ENCODE measurements around the gene ATXN1.
"Not testable (repeated sequence)": the region's sequence is repeated elsewhere in the genome, so short reads cannot be mapped to it uniquely, and the experiment has no call there.

ATXN1 gene

GRCh38 chr6:16285467-16286150 lies 475.7 kb downstream of the ATXN1 start:
- DNase-seq: no peak

DNA sequence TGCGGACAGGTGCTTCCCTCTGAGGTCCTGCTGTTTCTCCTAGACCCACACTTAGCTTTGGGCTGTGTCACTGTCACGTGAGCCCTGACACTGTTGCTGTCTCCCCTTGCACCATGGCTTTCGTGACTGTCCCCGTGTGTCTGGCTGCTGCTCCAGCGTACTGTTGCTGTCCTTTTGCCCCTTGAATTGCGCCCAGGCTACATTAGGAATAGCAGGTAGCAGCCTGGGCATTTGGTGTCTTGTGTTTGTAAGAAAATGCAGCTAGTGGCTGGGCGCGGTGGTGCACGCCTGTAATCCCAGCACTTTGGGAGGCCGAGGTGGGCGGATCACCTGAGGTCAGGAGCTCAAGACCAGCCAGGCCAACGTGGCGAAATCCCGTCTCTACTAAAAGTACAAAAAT lies 476.8 kb downstream of the ATXN1 start:
- DNase-seq: no peak

GRCh38 chr6:16282370-16282769 lies 478.9 kb downstream of the ATXN1 start:
- no peak for DNase-seq

DNA sequence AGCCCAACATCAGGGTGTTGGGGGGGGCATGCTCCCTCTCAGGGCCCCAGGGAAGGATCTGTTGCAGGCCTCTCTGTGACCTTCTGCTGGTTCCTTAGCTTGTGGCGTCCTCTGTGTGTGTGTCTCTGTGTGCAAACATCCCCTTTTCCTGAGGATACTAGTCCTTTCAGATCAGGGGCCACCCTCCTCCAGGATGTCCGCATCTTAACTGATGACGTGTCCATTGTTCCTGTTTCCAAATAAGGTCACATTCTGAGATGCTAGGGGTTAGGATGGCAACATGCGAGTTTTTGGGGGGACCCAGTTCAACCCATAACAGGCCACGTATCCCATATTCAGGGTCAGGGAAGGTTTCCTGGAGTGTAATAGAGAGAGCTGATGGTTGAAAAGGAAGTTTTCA lies 482.0 kb downstream of the ATXN1 start:
- DNase-seq: no peak

DNA sequence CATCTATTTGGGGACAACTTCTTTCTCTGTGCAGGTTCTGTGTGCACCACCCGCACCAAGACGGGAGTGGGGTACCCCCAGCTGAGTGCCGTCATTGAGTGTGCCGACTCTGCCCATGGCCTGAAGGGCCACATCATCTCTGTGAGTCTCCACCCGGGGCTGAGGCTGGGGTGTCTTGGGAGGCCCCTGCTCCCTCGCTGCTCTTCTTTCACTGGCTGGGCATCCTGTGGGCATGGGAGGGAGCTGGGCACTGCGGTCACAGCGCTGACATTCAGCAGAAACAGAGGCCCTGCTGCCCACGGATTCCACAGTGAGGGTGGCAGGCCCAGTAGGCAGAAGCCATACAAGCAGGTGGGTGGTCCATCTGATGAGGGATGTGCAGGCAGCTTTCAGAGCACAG lies 482.5 kb downstream of the ATXN1 start:
- no peak for DNase-seq

DNA sequence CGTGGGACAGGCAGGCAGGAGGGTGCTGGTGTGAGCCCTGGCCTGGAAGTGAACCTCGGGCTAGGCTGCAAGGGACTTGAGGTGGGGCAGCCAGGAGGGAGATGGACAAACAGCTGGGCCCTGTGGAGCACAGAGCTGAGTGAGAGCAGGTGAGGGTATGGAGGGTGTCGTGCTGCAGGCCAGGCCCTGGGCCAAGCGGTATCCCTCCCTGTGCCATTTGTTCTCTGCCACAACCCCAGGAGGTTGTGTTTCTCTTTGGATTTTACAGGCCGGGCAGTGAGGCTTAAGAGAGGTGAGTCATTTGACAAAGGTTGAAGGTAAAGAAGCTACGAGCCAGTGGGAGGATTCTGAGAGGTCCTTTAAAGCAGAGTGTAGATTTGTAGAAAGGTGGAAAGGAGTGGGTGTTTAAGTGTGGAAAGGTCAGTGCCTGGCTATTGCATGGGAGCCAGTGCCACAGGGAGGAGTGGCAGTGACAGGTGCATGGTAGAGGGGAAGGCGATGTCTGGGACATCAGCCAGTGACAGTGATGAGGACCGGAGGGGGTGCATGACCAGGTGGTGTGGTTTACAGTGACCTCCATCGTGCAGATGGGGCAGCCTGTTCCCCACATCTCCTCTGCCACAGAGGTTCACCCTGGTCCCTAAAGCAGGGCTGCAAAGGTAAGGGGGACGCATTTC lies 483.1 kb downstream of the ATXN1 start:
- DNase-seq: peak; percentile 75

DNA sequence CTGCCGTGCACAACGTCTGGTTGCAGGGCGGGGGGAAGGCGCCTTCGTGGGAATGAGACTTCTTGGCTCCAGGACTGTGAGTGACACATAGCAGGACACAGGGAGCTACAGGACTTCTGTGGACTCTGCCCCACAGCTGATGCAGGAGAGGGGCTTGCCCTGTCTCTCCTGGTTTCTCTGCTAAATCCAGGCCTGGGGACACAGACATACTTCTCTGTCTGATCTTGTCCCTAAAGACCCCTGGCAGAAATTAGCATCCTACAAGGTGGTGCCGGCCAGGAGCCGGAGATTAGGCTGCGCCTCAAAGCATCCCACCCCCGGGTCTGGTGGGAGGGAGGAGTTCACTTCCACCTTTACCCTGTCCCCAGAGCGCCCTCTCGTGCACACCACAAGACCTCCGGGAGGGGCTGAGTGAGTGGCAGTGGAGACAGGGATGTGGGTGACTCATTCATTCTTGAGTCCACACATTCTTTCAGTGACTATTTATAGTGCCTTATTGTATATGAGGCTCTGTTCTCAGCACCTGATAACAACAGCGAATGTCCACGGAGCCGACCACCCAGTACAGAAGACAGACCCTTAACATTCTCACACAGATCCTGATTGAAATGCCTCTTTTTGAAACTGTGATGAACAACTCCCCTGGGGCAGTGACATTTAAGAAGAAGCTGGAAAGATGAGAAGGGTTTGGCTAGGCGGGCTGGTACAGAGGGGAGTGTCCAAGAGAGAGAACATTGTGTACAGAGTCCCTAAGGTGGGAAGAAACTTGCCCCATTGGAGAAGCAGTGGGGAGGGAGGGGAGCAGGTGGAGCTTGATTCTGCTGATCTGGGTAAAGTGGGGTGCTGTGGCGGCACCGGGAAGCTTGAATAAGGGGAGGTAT lies 483.9 kb downstream of the ATXN1 start:
- DNase-seq: peak; percentile 99

DNA sequence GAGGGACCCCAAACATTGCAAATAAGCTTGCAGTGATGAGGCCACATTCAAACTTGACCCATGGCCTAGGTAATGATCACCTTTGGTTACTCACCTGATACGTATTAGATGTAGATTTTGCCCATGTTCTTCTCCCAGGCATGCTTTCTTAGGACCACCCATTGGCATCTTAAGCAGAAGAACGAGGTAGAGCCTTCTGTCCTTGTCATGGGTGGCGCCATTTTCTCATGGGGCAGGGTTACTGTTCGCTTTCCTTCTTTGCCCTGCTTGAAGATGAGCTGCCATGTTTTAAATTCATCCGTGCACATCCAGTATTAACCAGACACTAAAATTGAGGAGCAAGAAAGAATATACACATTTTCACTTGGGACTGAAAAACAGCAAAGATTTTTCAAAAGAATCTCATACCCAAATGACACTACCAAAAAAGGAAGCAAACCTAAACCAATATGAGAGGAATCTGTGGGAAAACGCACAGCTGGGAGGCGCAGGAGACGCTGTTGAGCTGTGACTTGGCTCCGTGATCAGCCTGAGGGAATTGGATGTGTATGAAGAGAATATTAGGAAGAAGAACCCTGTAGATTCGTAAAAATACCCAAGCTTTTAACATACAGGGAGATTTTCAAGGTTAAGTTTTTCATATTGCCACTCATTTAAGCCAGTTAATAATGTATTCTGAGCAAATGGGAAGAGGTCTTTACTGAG lies 486.2 kb downstream of the ATXN1 start:
- no peak for DNase-seq

- DNase-seq: peak; percentile 75
Observed at GRCh38 chr6:16274483-16274882, 486.8 kb downstream of the ATXN1 start.

DNA sequence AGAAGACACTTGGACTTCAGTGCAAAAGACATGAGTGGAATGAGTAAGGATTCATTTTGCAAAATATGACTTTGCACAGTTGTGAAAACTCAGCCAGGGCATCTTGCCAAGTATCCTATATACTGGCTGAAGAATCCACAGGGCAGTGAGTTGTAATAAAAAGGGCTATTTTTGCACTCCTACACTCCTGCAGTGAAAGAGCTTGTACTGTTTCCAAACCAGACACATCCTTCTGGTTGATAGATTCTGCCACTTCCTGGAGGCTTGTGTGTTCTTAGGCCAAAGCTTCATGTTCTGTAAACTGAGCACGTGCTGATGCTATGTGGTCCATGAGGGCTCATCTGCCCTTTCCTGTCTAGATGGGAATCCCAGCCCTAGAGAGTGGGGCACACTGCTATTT lies 488.0 kb downstream of the ATXN1 start:
- DNase-seq: no peak

- DNase-seq: no peak
Observed at GRCh38 chr6:16272201-16272600, 489.1 kb downstream of the ATXN1 start.

DNA sequence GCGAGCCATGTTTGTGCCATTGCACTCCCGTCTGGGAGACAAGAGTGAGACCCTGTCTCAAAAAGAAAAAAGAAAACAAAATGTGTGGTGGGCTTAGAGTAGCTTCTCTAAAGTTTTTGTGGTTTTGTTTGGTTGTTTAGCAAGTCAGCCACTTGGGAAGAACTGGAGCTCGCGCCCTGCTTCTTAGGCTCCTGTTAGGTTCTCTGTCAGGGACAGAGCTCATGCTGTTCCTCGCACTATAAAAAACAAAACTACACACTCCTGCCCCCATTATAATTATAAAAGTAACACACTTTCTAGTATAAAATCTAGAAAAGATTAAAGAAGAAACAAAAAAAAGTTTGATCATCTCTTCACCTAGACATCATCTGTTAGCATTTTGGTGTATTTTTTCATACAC lies 489.8 kb downstream of the ATXN1 start:
- no peak for DNase-seq

GRCh38 chr6:16270178-16270794 lies 491.0 kb downstream of the ATXN1 start:
- no peak for DNase-seq

GRCh38 chr6:16269442-16270070 lies 491.7 kb downstream of the ATXN1 start:
- DNase-seq: not testable (repeated sequence)

- no peak for DNase-seq
Observed at GRCh38 chr6:16267428-16268263, 493.6 kb downstream of the ATXN1 start.

DNA sequence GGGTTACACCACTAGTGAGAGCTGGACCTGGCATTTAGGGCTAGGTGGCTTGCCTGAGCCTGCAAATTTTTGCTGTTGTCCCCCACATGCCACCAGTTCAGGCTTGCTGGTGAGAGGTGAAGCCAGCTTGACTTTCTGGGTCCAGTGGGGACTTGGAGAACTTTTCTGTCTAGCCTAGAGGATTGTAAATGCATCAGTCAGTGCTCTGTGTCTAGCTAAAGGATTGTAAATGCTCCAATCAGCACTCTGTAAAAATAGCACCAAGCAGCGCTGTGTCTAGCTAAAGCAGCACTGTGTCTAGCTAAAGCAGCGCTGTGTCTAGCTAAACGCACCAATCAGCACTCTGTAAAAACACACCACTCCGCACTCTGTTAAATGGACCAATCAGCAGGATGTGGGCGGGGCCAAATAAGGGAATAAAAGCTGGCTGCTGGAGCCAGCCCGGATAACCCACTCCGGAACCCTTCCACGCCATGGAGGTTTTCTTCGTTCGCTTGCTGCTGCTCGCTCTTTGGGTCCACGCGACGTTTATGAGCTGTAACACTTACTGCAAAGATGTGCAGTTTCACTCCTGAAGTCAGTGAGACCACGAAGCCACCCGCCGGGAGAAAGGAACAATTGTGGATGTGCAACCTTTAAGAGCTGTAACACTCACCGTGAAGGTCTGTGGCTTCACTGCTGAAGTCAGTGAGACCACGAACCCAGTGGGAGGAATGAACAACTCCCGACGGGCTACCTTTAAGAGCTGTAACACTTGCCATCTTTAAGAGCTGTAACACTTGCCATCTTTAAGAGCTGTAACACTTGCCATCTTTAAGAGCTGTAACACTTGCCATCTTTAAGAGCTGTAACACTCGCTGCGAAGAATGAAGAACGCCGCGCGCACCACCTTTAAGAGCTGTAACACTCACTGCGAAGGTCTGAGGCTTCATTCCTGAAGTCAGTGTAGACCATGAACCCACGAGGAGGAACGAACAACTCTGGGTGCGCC lies 495.6 kb downstream of the ATXN1 start:
- no peak for DNase-seq

- DNase-seq: no peak
Observed at GRCh38 chr6:16264785-16265184, 496.5 kb downstream of the ATXN1 start.

DNA sequence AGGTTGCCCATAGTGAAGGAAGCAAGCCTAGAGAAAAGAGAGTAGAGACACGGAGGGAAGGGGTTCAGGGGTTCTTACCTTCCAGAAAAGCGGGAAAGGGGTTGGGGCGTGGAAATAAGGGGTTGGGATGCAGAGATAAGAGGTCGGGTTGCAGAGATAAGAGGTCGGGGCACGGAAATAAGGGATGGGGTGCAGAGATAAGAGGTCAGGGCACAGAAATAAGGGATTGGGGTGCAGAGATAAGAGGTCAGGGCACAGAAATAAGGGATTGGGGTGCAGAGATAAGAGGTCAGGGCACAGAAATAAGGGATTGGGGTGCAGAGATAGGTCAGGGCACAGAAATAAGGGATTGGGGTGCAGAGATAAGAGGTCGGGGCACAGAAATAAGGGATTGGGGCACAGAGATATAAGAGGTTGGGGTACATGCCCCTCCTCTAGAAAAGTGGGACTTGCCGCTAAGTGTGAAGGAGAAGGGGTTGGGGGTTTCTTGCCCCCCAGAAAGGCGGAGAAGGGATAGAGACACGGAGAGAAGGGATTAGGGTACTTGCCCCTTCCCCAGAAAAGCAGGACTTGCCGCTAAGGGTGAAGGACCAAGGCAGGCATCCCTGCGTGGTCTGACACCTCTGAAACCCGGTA lies 497.7 kb downstream of the ATXN1 start:
- DNase-seq: not testable (repeated sequence)

DNA sequence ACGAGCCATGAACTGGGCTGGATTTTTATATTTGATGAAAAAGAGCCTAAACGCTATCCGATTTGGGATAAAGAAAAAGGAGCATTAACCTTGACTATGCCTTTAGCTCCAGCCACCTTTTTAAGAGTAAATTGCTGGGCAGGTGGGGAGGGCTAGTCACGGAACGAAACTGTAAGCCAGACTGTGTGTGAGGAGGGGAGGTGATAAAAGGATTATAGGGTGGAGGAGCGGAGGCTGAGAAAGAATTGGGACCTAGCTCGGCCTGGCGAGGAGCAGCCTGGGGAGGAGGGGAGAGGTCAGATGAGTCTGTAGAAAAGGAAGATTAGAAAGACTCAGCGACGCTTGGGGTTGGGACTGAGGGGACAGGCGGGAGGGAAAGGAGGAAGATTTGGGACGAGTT lies 498.5 kb downstream of the ATXN1 start:
- not testable (repeated sequence) for DNase-seq

Data from islet precursor cell (in vitro differentiated cells).